GM12878 (cell line): ENCODE results near the gene CCDC88C. TPM values are rescaled to one million over a fixed set of nuclear protein-coding genes. Genes with fewer than 3 reads are reported as not detected.

Experiments used
- CEBPZ ChIP-seq: fragments of 150-350 bp; IDR thresholded peaks from 2 replicates; pipeline ENCODE4 v1.6.1; 2016; ENCODE audit warnings: low read depth, low read length
- CHD1 ChIP-seq: IDR thresholded peaks from 2 replicates; pipeline ENCODE4 v1.6.1; 2012; ENCODE audit warnings: low read depth, low read length, improper control_type of control experiment
- DPF2 ChIP-seq: fragments of 450-650 bp; IDR thresholded peaks from 2 replicates; pipeline ENCODE4 v1.6.1; 2017; ENCODE audit warnings: mild to moderate bottlenecking
- EGR1 ChIP-seq, 2 experiments: IDR thresholded peaks; 1 replicate in 1 of 2; 2 replicates in 1 of 2; pipeline ENCODE4 v1.6.1; 2011 to 2012; ENCODE audit warnings: low read depth in 2 of 2, low read length in 2 of 2, borderline replicate concordance in 1 of 2, mild to moderate bottlenecking in 1 of 2, moderate library complexity in 1 of 2
- FOS ChIP-seq: IDR thresholded peaks from 3 replicates; pipeline ENCODE4 v1.6.1; 2011; ENCODE audit warnings: borderline replicate concordance; ENCODE audit not compliant: insufficient read length; ENCODE audit errors: extremely low read depth
- JUND ChIP-seq: IDR thresholded peaks from 2 replicates; pipeline ENCODE4 v1.6.1; 2012; ENCODE audit warnings: low read depth, mild to moderate bottlenecking, low read length, improper control_type of control experiment, moderate library complexity
- MEF2A ChIP-seq: IDR thresholded peaks from 2 replicates; pipeline ENCODE4 v1.6.1; 2011; ENCODE audit warnings: low read depth, mild to moderate bottlenecking, low read length, moderate library complexity; ENCODE audit not compliant: insufficient read depth
- MXI1 ChIP-seq: fragments of 150-350 bp; IDR thresholded peaks from 2 replicates; pipeline ENCODE4 v1.6.1; 2011; ENCODE audit warnings: low read depth, mild to moderate bottlenecking, inconsistent platforms, low read length, improper control_type of control experiment
- MYB ChIP-seq: fragments of 150-350 bp; IDR thresholded peaks from 2 replicates; pipeline ENCODE4 v1.6.1; 2014; ENCODE audit warnings: mild to moderate bottlenecking, low read depth, low read length, borderline replicate concordance
- MYC ChIP-seq: IDR thresholded peaks from 2 replicates; pipeline ENCODE4 v1.6.1; 2011; ENCODE audit warnings: mild to moderate bottlenecking, low read length, moderate library complexity, inconsistent platforms; ENCODE audit not compliant: insufficient read depth, insufficient replicate concordance, insufficient read length, severe bottlenecking
- NR2C1 ChIP-seq: fragments of 450-650 bp; IDR thresholded peaks from 2 replicates; pipeline ENCODE4 v1.6.1; 2017; ENCODE audit warnings: antibody characterized with exemption, mild to moderate bottlenecking, moderate library complexity
- PAX5 ChIP-seq: IDR thresholded peaks from 2 replicates; pipeline ENCODE4 v1.6.1; 2011; ENCODE audit warnings: low read depth, low read length, borderline replicate concordance
- PAX8 ChIP-seq: fragments of 450-650 bp; IDR thresholded peaks from 2 replicates; pipeline ENCODE4 v1.6.1; 2017; ENCODE audit warnings: mild to moderate bottlenecking, moderate library complexity
- POLR2A ChIP-seq: IDR thresholded peaks from 2 replicates; pipeline ENCODE4 v1.6.1; 2011; ENCODE audit warnings: low read depth, mild to moderate bottlenecking, low read length
- RAD21 ChIP-seq: IDR thresholded peaks from 2 replicates; pipeline ENCODE4 v1.6.1; 2011; ENCODE audit warnings: mild to moderate bottlenecking, low read depth, low read length, moderate library complexity; ENCODE audit not compliant: insufficient read depth
- RB1 ChIP-seq: fragments of 450-650 bp; formaldehyde crosslinking; IDR thresholded peaks from 2 replicates; pipeline ENCODE4 v1.6.1; 2017; ENCODE audit warnings: mild to moderate bottlenecking, borderline replicate concordance
- SREBF2 ChIP-seq: IDR thresholded peaks from 2 replicates; pipeline ENCODE4 v1.6.1; 2012; ENCODE audit warnings: mild to moderate bottlenecking, low read length
- TCF7 ChIP-seq: IDR thresholded peaks from 2 replicates; pipeline ENCODE4 v1.6.1; 2014; ENCODE audit warnings: antibody characterized with exemption, borderline replicate concordance
- USF1 ChIP-seq: IDR thresholded peaks from 2 replicates; pipeline ENCODE4 v1.6.1; 2011; ENCODE audit warnings: borderline replicate concordance, low read depth, mild to moderate bottlenecking, moderate library complexity, mixed read lengths, low read length; ENCODE audit not compliant: insufficient read depth; ENCODE audit errors: extremely low read length
- ZBTB11 ChIP-seq: fragments of 450-650 bp; formaldehyde crosslinking; IDR thresholded peaks from 2 replicates; pipeline ENCODE4 v1.5.0; 2022; ENCODE audit warnings: mild to moderate bottlenecking, missing genetic modification characterization
- ZNF207 ChIP-seq: fragments of 450-650 bp; IDR thresholded peaks from 2 replicates; pipeline ENCODE4 v1.6.1; 2014; ENCODE audit warnings: antibody characterized with exemption, mild to moderate bottlenecking, borderline replicate concordance
- polyA plus RNA-seq, 11 experiments: library from polyadenylated mRNA; depleted of rRNA in 4 of 11; unstranded in 6 of 11; stranded (reverse) in 5 of 11; fragments of >200 nt; fragmentation: Nextera tagmentation in 4 of 11; fragmentation: Illumina TruSeq in 1 of 11; extraction: Ambion mirVana in 4 of 11; extraction: Trizol in 1 of 11; gene quantifications; 1 replicate in 1 of 11; 2 replicates in 10 of 11; pipeline versions ENCODE4 v1.2.1 to v1.2.3, GENCODE V29; 2011 to 2016; ENCODE audit warnings: inconsistent platforms in 2 of 11, missing spikeins in 2 of 11, low read depth in 1 of 11
- total RNA-seq, 4 experiments: library from RNA; depleted of rRNA in 3 of 4; stranded (reverse); fragments of >200 nt in 3 of 4; fragmentation: Illumina TruSeq in 1 of 4; extraction: Trizol in 1 of 4; gene quantifications; 2 replicates each; pipeline versions ENCODE4 v1.2.1 to v1.2.3, GENCODE V29; 2013 to 2021

The CCDC88C gene
- total and polyA plus RNA-seq, 10 of the 15 experiments (the other 5 are each of a cell fraction or from before 2014, with no cell fraction given) = 4.0 to 79.6 (median 36.6) TPM

- TF ChIP-seq MEF2A (0 out of 2 replicates have a peak, but pooled peaks have one; percentile 52), NR2C1 (no peak), EGR1 (IDR thresholded peaks at IDR 0.05; ENCODE audit: borderline replicate concordance in 1 of 2, low read depth in 2 of 2, low read length in 2 of 2) (0 out of 3 replicates have a peak, but pooled peaks of 1 of the 2 experiments have one; percentile 36), FOS (no peak), USF1 (no peak), ZBTB11 (no peak), DPF2 (peak; percentile 80), TCF7 (peak; percentile 21; the same call in 1 of the 2 replicates), MYB (no peak), ZNF207 (peak; percentile 74; the same call in 1 of the 2 replicates), SREBF2 (no peak), RAD21 (no peak), PAX8 (no peak), PAX5 (peak; percentile 92), RB1 (no peak), CEBPZ (no peak), MXI1 (peak; percentile 27; the same call in 1 of the 2 replicates), CHD1 (no peak), POLR2A (no peak), JUND (no peak), MYC (no peak)
Measured at GRCh38 chr14:91415794-91416743, 1.6 kb downstream of the CCDC88C start (continued).
